Left ventricle myocardium inferior (tissue), 1 donor: ENCODE data around the gene TMCO4. TPM values are rescaled to one million over a fixed set of nuclear protein-coding genes. Genes with fewer than 3 reads are reported as not detected.

Source experiments
- DNase-seq: peaks from one replicate; pipeline ENCODE4 v3.0.0-alpha.2; 2020
- H3K27ac ChIP-seq: fragments of 200-600 bp; replicated peaks from 2 replicates; pipeline ENCODE4 v1.8.0; 2021
- H3K27me3 ChIP-seq: fragments of 200-600 bp; 2 replicates; pipeline ENCODE4 v1.8.0; 2021; ENCODE audit warnings: low read depth
- H3K36me3 ChIP-seq: fragments of 200-600 bp; 2 replicates; pipeline ENCODE4 v1.8.0; 2021
- H3K4me1 ChIP-seq: fragments of 200-600 bp; 2 replicates; pipeline ENCODE4 v1.8.0; 2021
- H3K4me3 ChIP-seq: fragments of 200-600 bp; 2 replicates; pipeline ENCODE4 v1.8.0; 2021; ENCODE audit warnings: mild to moderate bottlenecking, moderate library complexity
- H3K9me3 ChIP-seq: fragments of 200-600 bp; replicated peaks from 2 replicates; pipeline ENCODE4 v1.8.0; 2021
- intact Hi-C: fragments of 100-400 bp; cut with micrococcal nuclease; formaldehyde crosslinking; loops from one replicate; pipeline ENCODE4 v1.11.0; 2022
- total RNA-seq: library from RNA; stranded (reverse); fragmentation: NEBNext Ultra II Directional; extraction: Animal tissue kit (Norgen Biotek cat#: 25700); gene quantifications from one replicate; pipeline ENCODE4 v1.2.1, GENCODE V29; 2021
- TF ChIP-seq, protein P1 (sequence below): fragments of 200-600 bp; IDR thresholded peaks from 2 replicates; pipeline ENCODE4 v1.8.0; 2021; ENCODE audit warnings: antibody characterized with exemption, mild to moderate bottlenecking, borderline replicate concordance
- donor health status: DM: no; HTN: yes; CAD: no; lungs with severe emphysema.

Gene TMCO4
- total RNA-seq, 1 donor from 2014 or later = 8.6 TPM

DNA sequence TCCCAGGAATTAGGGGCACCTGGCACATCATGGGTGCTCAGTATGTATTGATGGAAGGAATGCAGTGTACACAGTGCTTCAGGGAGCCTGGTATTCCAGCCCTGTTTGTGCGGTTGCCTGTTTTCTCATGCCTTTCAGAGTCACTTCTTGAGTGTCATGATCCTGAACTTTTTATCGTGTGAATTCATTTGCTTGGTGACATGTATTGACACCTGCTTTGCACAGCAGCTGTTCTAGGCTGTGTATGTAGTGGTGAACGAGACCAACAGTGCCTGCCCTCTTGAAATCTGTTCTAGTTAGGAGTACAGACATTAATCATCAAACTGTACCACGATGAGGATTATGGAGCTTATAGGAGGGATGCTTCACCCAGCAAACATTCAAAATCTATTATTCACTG lies 128.9 kb downstream of the TMCO4 start:
- peaks cover 1% of the 10 kb centered on the region for H3K4me1 ChIP-seq
- H3K27me3 ChIP-seq = peaks cover 85% of the 10 kb centered on the region
- H3K27ac ChIP-seq = no peak overlapping the region
- DNase-seq = no peak
- intact Hi-C loops = no loop called here
- H3K36me3 ChIP-seq = no peaks in the 10 kb centered on the region
- H3K4me3 ChIP-seq = no peak overlapping the region
- H3K9me3 ChIP-seq = no peaks in the 10 kb centered on the region
- TF ChIP-seq, protein P1, sequence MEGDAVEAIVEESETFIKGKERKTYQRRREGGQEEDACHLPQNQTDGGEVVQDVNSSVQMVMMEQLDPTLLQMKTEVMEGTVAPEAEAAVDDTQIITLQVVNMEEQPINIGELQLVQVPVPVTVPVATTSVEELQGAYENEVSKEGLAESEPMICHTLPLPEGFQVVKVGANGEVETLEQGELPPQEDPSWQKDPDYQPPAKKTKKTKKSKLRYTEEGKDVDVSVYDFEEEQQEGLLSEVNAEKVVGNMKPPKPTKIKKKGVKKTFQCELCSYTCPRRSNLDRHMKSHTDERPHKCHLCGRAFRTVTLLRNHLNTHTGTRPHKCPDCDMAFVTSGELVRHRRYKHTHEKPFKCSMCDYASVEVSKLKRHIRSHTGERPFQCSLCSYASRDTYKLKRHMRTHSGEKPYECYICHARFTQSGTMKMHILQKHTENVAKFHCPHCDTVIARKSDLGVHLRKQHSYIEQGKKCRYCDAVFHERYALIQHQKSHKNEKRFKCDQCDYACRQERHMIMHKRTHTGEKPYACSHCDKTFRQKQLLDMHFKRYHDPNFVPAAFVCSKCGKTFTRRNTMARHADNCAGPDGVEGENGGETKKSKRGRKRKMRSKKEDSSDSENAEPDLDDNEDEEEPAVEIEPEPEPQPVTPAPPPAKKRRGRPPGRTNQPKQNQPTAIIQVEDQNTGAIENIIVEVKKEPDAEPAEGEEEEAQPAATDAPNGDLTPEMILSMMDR = no peak

DNA sequence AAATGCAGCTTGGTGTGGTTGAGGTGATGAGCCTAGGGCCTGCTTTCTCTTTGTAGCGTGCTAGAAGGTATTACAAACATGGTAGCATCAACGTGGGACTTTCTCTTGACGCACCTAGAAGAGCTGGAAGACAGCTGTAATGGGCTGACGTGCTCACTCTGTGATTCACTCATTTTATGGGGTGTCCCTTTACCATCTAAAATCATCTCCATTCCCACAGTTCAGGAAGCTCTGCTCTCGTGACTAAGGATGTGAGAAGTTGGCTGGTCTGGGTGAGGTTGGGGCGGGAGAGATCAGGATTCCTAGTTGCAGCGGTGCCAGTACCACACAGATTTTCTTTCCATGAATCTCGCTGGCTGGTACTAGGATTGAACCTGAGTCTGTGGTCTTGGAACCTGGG lies 130.8 kb downstream of the TMCO4 start:
- Histone ChIP-seq H3K27me3 (peaks cover 88% of the 10 kb centered on the region), H3K27ac (no peak overlapping the region), H3K36me3 (no peaks in the 10 kb centered on the region), H3K4me3 (no peak overlapping the region), H3K4me1 (peaks cover 14% of the 10 kb centered on the region), H3K9me3 (no peaks in the 10 kb centered on the region)
- intact Hi-C loops = no loop called here
- TF ChIP-seq, protein P1 = no peak
- DNase-seq = no peak

DNA sequence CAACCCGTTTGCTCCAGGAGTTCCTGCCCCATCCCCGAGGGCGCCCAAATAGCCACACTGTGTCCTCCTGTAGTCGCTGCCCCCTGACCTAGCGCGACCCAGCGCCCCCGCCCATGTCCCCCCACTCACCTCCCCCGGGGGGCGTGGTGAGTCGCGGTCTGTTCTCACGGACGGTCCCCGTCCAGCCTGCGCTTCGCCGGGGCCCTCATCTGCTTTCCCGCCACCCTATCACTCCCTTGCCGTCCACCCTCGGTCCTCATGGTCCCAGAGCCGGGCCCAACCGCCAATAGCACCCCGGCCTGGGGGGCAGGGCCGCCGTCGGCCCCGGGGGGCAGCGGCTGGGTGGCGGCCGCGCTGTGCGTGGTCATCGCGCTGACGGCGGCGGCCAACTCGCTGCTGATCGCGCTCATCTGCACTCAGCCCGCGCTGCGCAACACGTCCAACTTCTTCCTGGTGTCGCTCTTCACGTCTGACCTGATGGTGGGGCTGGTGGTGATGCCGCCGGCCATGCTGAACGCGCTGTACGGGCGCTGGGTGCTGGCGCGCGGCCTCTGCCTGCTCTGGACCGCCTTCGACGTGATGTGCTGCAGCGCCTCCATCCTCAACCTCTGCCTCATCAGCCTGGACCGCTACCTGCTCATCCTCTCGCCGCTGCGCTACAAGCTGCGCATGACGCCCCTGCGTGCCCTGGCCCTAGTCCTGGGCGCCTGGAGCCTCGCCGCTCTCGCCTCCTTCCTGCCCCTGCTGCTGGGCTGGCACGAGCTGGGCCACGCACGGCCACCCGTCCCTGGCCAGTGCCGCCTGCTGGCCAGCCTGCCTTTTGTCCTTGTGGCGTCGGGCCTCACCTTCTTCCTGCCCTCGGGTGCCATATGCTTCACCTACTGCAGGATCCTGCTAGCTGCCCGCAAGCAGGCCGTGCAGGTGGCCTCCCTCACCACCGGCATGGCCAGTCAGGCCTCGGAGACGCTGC lies 133.9 kb downstream of the TMCO4 start:
- Histone ChIP-seq H3K9me3 (no peaks in the 10 kb centered on the region), H3K27me3 (peaks cover 75% of the 10 kb centered on the region), H3K4me3 (peak overlapping the region; percentile 55), H3K4me1 (peaks cover 14% of the 10 kb centered on the region), H3K27ac (no peak overlapping the region), H3K36me3 (no peaks in the 10 kb centered on the region)
- intact Hi-C loops = no loop called here
- TF ChIP-seq, protein P1 = no peak
- DNase-seq = no peak

DNA sequence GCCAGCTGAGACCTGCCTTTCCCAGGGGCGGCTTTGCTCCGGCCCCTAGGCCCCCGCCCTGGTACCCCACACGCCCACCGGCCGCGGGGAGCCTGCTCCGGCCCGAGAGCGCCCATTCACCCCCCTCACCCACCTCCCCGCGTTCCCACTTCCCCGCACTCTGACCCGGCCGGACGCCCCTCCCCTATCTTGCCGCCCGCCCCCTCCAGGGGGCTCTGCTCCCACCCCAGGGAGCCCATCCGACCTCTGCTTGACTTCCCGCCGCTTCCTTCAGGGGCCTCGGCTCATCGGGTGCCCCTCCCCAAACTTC lies 134.6 kb downstream of the TMCO4 start:
- H3K27me3 ChIP-seq = peaks cover 81% of the 10 kb centered on the region
- intact Hi-C loops = no loop called here

DNA sequence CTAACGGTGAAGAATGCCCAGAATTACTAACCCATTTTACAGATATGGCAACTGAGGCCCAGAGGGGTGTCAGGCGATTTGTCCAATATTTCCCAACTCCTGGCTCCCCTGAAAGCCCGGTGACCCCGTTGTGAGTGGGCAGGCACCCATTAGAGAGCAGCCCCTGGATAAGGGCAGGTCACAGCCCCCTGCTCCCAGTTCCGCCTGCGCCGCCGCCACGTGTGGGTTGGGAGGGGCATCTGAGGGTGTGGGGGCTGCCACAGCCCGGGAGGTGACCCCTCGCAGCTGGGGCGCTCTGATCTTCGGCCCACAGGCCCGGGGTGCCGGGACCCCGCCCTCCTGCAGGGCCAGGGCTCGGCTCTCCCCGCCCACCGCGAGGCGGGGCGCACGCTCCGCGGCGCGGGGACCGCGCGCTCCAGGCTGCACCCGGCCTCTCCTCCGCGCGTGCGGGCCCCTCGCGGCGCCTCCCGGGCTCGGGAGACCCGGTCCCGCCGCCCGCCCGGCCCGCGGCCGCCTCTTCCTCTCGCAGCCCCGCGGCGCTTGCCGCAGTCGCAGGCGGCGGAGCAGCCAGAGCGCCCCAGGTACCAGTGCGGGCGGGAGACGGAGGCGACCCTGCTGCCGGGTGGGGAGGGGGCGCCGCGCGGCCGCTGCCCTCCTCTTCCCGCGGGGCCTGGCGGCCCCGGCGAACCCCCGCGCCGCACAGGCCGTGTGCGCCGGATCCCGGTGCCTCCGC lies 135.1 kb downstream of the TMCO4 start, which contains the start of gene HTR6:
TSS of gene HTR6 (plus strand) at position 423 of the 733 bp plus-strand sequence. CDS start 879 bp downstream, outside the sequence.
- TF ChIP-seq, protein P1 = no peak
- H3K4me3 ChIP-seq = peak within 1 kb of the TSS; percentile 55
- H3K27ac ChIP-seq = no peak within 1 kb of the TSS
- H3K27me3 ChIP-seq = peaks cover 79% of the 10 kb centered on the region
- no peaks in the 10 kb centered on the region for H3K9me3 ChIP-seq
- intact Hi-C loops = no loop called here
- no peaks in the 10 kb centered on the region for H3K36me3 ChIP-seq
- DNase-seq = no peak
- peaks cover 20% of the 10 kb centered on the region for H3K4me1 ChIP-seq

More for the DNA sequence above, 134.6 kb downstream of the TMCO4 start:
- peak overlapping the region; percentile 55 for H3K4me3 ChIP-seq
- no peaks in the 10 kb centered on the region for H3K9me3 ChIP-seq
- H3K4me1 ChIP-seq = peaks cover 15% of the 10 kb centered on the region
- H3K36me3 ChIP-seq = no peaks in the 10 kb centered on the region
- TF ChIP-seq, protein P1 = no peak
- no peak overlapping the region for H3K27ac ChIP-seq
- no peak for DNase-seq
